ENCODE results near the gene PCSK7. TPM values are rescaled to one million over a fixed set of nuclear protein-coding genes. Genes with fewer than 3 reads are reported as not detected.

Gene PCSK7
- total RNA-seq, 1 donor from 2014 or later: 63.8 TPM

GRCh38 chr11:117175781-117176180 lies 56.1 kb downstream of the PCSK7 start:
- no peak overlapping the region for H3K4me3 ChIP-seq
- H3K27ac ChIP-seq: no peak overlapping the region
- H3K9me3 ChIP-seq: no peaks in the 10 kb centered on the region
- no peak for DNase-seq (ENCODE audit: extremely low spot score in 2 of 2)
- no peak for TF ChIP-seq CTCF (IDR thresholded peaks at IDR 0.05)
- TF ChIP-seq POLR2A (IDR thresholded peaks at IDR 0.05): no peak
- no peak for TF ChIP-seq POLR2AphosphoS5 (IDR thresholded peaks at IDR 0.05; ENCODE audit: insufficient read depth in 1 of 2, low read depth in 1 of 2)
- intact Hi-C loops (cut with DNase I): loop anchor here (10.0 kb wide), 1 partner anchor 49 kb away; no protein-coding TSS in a partner anchor
- H3K27me3 ChIP-seq: no peaks in the 10 kb centered on the region
- H3K4me1 ChIP-seq: peaks cover 28% of the 10 kb centered on the region
- H3K36me3 ChIP-seq: no peaks in the 10 kb centered on the region

- Histone ChIP-seq H3K27ac (no peak overlapping the region), H3K4me3 (no peak overlapping the region), H3K9me3 (no peaks in the 10 kb centered on the region), H3K27me3 (no peaks in the 10 kb centered on the region), H3K4me1 (peaks cover 21% of the 10 kb centered on the region), H3K36me3 (peaks cover 0 to 2% of the 10 kb centered on the region in 2 donors)
- TF ChIP-seq POLR2AphosphoS5 (IDR thresholded peaks at IDR 0.05; ENCODE audit: insufficient read depth in 1 of 2, low read depth in 1 of 2) (no peak), POLR2A (IDR thresholded peaks at IDR 0.05) (no peak), CTCF (IDR thresholded peaks at IDR 0.05) (no peak)
- intact Hi-C loops (cut with DNase I): loop anchor here (10.0 kb wide), 1 partner anchor 50 kb away; no protein-coding TSS in a partner anchor
- no peak for DNase-seq (ENCODE audit: extremely low spot score in 2 of 2)
Measured at GRCh38 chr11:117175104-117175503, 56.8 kb downstream of the PCSK7 start.

GRCh38 chr11:117172724-117173421 lies 59.0 kb downstream of the PCSK7 start:
- H3K27me3 ChIP-seq: no peaks in the 10 kb centered on the region
- H3K27ac ChIP-seq: no peak overlapping the region
- intact Hi-C loops (cut with DNase I): loop anchor here (10.0 kb wide), 1 partner anchor 52 kb away; no protein-coding TSS in a partner anchor

GRCh38 chr11:117171404-117172061 lies 60.3 kb downstream of the PCSK7 start:
- intact Hi-C loops (cut with DNase I): loop anchor here (10.0 kb wide), 1 partner anchor 53 kb away; no protein-coding TSS in a partner anchor
- peaks cover 5% of the 10 kb centered on the region for H3K4me1 ChIP-seq
- H3K4me3 ChIP-seq: no peak overlapping the region
- peaks cover 0 to 25% of the 10 kb centered on the region in 2 donors for H3K36me3 ChIP-seq
- H3K9me3 ChIP-seq: no peaks in the 10 kb centered on the region
- no peak overlapping the region for H3K27ac ChIP-seq
- no peaks in the 10 kb centered on the region for H3K27me3 ChIP-seq
- DNase-seq (ENCODE audit: extremely low spot score in 2 of 2): no peak
- TF ChIP-seq CTCF (IDR thresholded peaks at IDR 0.05) (no peak), POLR2A (IDR thresholded peaks at IDR 0.05) (no peak), POLR2AphosphoS5 (IDR thresholded peaks at IDR 0.05; ENCODE audit: insufficient read depth in 1 of 2, low read depth in 1 of 2) (no peak)

More at GRCh38 chr11:117172724-117173421, 59.0 kb downstream of the PCSK7 start:
- no peak for TF ChIP-seq POLR2AphosphoS5 (IDR thresholded peaks at IDR 0.05; ENCODE audit: insufficient read depth in 1 of 2, low read depth in 1 of 2)
- no peak for TF ChIP-seq POLR2A (IDR thresholded peaks at IDR 0.05)
- no peak for TF ChIP-seq CTCF (IDR thresholded peaks at IDR 0.05)
- H3K9me3 ChIP-seq: no peaks in the 10 kb centered on the region
- no peak overlapping the region for H3K4me3 ChIP-seq
- H3K4me1 ChIP-seq: peaks cover 6% of the 10 kb centered on the region
- DNase-seq (ENCODE audit: extremely low spot score in 2 of 2): no peak
- H3K36me3 ChIP-seq: peaks cover 0 to 13% of the 10 kb centered on the region in 2 donors
